G401.6 (cell line): Measurements from ENCODE around the gene SPINK9.
"Not testable (repeated sequence)": the region's sequence is repeated elsewhere in the genome, so short reads cannot be mapped to it uniquely, and the experiment has no call there.

Experiments used
- FAIRE-seq: peaks from 2 replicates; lab custom pipeline; 2012; peaks lifted over from hg19 to GRCh38; lab: Jason Lieb, UNC

The SPINK9 gene

DNA sequence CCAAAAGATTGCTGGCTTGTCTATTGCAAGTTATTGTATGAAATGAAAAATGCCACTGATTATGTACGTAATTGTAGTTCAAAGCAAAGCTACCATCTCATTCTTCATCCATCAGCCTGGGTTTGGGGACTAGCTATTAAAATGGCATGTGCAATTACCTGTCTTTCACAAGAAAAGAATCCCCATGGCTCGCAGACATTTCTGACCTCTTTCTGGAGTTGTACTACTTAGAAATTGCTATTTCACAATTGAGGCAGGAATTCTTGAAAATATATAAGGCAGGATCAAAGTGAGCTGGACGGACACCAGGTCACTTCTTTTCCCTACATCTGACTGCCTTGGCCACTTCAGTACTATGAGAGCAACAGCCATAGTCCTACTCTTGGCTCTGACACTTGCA, at the start of gene SPINK9:
Gene SPINK9 (plus strand): TSS at position 301 of the 400 bp plus-strand sequence. CDS start 55 bp downstream, at position 356.
- FAIRE-seq = no peak

- no peak for FAIRE-seq
Measured at GRCh38 chr5:148290271-148291195, 44.8 kb upstream of the SPINK9 start.

- no peak for FAIRE-seq
Measured at GRCh38 chr5:148297731-148298130, 37.6 kb upstream of the SPINK9 start.

DNA sequence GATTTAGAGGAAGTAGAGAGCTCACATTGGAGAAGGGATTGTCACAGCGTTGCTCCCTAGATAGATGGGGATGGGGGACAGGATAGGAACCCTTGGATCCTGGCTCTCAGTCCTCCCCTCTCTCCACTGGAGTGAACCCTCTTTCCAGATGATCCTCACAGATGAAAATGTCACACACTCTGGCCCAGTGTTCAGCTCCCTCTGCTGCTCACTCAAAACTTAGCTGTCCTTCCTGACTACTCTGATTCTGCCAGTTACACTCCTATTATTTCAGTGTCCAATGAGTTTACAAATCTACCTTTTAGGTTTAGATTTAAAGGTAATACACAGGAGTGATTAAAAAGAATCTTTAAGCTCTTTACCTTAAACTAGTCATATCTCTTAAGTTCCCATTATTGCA, 28.9 kb upstream of the SPINK9 start:
- FAIRE-seq = no peak

GRCh38 chr5:148309019-148309418, 26.3 kb upstream of the SPINK9 start:
- FAIRE-seq = no peak

DNA sequence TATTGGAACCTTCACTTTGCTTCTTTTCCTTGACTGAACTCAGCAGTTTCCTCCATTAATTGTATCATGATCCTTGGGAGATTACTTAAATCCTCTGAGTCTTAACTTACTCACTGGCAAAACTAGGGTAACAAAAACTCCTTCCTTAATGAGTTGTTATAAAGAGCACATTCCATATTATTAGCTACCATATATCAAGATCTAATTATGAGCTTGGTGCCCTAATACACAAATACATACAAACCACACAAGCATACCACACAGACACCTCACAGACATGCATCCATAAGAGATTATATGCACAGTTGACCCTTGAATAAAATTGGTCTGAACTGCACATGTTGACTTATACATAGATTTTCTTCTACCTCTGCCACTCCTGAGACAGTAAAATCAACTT, 25.6 kb upstream of the SPINK9 start:
- FAIRE-seq = no peak

DNA sequence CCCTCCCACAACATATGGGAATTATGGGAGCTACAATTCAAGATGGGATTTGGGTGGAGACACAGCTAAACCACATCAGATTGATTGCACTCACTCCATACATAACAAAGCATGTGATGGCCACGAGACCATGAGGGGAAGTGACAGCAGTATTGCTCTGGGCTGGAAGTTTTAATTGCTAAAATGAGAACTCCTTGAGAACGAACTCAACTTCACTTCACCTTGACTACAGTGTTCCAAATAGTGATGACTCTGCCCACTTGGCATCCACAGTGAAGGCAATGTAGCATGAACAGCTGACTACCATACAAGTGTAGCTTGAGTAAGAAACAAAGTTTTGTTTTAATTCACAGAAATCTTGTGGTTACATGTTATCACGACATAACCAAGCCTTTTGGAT, 23.9 kb upstream of the SPINK9 start:
- no peak for FAIRE-seq

DNA sequence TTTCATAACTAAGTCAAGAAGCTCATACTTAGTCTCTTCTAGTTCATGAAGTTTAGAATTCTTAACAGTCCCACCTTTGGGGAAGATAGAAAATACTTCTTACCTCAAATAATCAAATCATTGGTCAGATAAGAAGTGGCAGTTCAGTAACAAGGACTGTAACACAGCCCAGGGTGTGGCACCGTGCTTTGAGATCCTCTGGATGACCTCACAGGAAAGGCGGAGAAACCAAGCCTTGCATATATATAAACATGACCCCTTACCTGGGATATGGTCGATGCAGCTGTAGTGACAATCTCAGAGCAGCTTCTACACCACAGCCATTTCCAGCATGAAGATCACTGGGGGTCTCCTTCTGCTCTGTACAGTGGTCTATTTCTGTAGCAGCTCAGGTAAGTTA, 23.2 kb upstream of the SPINK9 start, which contains the start of gene SPINK7:
Gene SPINK7 (plus strand): TSS at position 271 of the 400 bp plus-strand sequence. CDS start 61 bp downstream, at position 332.
- no peak for FAIRE-seq

- no peak for FAIRE-seq
Measured at GRCh38 chr5:148314187-148314586, 21.2 kb upstream of the SPINK9 start.

- no peak for FAIRE-seq
Measured at GRCh38 chr5:148314731-148315130, 20.6 kb upstream of the SPINK9 start.

DNA sequence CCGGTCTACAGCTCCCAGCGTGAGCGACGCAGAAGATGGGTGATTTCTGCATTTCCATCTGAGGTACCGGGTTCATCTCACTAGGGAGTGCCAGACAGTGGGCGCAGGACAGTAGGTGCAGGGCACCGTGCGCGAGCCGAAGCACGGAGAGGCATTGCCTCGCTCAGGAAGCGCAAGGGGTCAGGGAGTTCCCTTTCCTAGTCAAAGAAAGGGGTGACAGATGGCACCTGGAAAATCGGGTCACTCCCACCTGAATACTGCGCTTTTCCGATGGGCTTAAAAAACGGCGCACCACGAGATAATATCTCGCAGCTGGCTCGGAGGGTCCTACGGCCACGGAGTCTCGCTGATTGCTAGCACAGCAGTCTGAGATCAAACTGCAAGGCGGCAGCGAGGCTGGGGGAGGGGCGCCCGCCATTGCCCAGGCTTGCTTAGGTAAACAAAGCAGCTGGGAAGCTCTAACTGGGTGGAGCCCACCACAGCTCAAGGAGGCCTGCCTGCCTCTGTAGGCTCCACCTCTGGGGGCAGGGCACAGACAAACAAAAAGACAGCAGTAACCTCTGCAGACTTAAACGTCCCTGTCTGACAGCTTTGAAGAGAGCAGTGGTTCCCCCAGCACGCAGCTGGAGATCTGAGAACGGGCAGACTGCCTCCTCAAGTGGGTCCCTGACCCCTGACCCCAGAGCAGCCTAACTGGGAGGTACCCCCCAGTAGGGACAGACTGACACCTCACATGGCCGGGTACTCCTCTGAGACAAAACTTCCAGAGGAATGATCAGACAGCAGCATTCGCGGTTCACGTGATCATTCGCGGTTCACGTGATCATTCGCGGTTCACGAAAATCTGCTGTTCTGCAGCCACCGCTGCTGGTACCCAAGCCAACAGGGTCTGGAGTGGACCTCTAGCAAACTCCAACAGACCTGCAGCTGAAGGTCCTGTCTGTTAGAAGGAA, 15.1 kb upstream of the SPINK9 start:
- FAIRE-seq = not testable (repeated sequence)

DNA sequence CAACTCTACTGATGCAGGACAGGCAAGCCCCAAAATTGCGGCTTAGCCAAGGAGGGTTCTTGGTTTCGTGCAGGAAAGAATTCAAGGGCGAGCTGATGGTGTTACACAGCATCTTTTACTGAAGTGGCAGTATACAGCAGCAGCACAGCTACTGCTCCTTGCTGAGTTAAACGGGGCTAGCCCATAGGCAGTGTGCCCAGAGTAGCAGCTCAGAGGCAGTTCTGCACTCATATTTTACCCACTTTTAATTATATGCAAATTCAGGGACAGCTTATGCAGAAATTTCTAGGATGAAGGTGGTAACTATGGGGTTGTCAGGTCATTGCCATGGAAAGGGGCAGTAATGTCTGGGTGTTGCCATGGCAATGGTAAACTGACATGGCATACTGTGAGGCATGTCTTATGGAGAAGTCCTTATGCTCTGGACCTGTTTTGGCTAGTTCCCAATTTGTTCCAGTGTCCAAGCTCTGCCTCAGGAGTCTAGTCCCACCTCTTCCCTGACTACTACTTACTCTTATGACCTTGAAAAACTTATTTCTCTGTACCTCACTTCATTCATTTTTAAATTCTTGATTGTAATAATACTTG, 2.0 kb upstream of the SPINK9 start:
- no peak for FAIRE-seq

- no peak for FAIRE-seq
Measured at GRCh38 chr5:148336704-148337435, 1.5 kb downstream of the SPINK9 start.

GRCh38 chr5:148342371-148343045, 7.1 kb downstream of the SPINK9 start:
- FAIRE-seq = no peak

- no peak for FAIRE-seq
Measured at GRCh38 chr5:148343046-148343407, 7.7 kb downstream of the SPINK9 start.

- FAIRE-seq = no peak
Measured at GRCh38 chr5:148343603-148344487, 8.5 kb downstream of the SPINK9 start.

DNA sequence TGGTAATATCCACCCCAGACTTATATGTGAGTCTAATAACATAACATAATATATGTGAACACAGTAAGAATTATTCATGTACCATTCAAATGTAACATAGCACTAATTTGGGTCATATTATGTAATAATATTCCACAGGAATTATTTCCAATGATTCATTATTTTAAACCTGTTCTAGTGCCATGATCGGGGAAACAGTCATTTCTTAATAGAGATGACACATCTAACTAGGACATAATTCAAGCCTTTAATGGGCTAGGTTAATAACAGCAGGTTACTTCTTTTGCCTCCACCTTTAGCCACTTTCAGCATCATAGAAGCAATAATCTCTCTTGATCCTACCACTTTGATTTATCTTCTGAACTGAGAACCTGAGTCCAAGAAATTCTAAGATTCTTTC, 12.3 kb downstream of the SPINK9 start:
- no peak for FAIRE-seq

DNA sequence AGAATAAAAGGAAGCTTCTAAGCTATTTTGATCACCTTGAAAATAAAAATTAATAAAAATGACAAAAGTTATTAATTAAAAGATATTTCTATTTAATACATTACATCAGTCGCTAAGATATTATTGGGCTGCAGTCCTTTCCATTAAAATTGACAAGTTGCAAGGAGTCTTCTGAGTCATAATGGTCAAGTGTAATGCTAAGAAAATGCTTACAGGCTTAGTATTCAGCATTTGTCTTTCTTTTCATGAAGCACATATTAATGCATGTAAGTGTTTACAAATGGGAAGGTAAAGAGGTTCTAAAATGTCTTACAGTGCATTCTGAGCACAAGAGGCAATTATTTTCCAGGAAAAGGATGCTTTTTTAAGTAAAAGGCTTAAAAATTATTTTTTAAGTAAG, 17.3 kb downstream of the SPINK9 start:
- FAIRE-seq = no peak

- no peak for FAIRE-seq
Measured at GRCh38 chr5:148353634-148354033, 18.3 kb downstream of the SPINK9 start.

DNA sequence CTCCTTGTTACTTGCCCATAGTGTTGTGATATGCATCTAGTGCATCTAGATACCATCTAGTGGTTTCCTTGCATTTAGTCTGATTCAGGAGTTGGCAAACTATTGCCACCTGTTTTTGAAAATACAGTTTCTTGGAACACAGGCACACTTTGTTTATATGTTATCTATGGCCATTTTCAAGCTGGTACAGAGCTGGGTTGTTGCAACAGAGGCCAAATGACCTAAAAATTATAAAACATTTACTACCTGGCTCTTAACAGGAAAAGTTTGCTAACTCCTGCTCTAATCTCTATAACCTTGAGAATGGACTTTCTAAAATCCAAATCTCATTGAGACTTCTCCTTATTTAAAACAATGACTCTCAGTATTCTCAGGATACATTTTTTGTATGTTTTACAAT, 29.0 kb downstream of the SPINK9 start:
- no peak for FAIRE-seq
